GM18858 (cell line): ENCODE measurements around the gene ECM1.
A peak's percentile ranks its signal among the peaks of the same experiment; 100 is the strongest.

Experiments
- ATAC-seq: cut with Tn5 transposase; IDR thresholded peaks from one replicate; pipeline ENCODE4 v1.9.1; 2021; ENCODE audit not compliant: unreplicated experiment

ECM1 gene

GRCh38 chr1:150557065-150557600, 49.2 kb downstream of the ECM1 start:
- no peak for ATAC-seq

- ATAC-seq = no peak
Measured at GRCh38 chr1:150557813-150558212, 49.9 kb downstream of the ECM1 start.

GRCh38 chr1:150558303-150558704, 50.4 kb downstream of the ECM1 start:
- ATAC-seq = no peak

GRCh38 chr1:150558761-150559655, 51.1 kb downstream of the ECM1 start:
- ATAC-seq = no peak

GRCh38 chr1:150559656-150560010, 51.7 kb downstream of the ECM1 start:
- ATAC-seq = no peak

- ATAC-seq = no peak
Measured at GRCh38 chr1:150560011-150560438, 52.1 kb downstream of the ECM1 start.

- ATAC-seq = no peak
Measured at GRCh38 chr1:150560576-150561253, 52.8 kb downstream of the ECM1 start.

GRCh38 chr1:150561254-150561973, 53.5 kb downstream of the ECM1 start:
- ATAC-seq = no peak

- peak; percentile 26 for ATAC-seq
Measured at GRCh38 chr1:150561974-150562445, 54.1 kb downstream of the ECM1 start.

- no peak for ATAC-seq
Measured at GRCh38 chr1:150562446-150563339, 54.8 kb downstream of the ECM1 start.
